NCI-H1436 treated with DMSO at 0.1 percent for 48 hours (cell line): ENCODE measurements around the gene FGF7.
"Not testable (repeated sequence)": the region's sequence is repeated elsewhere in the genome, so short reads cannot be mapped to it uniquely, and the experiment has no call there.

Experiments used
- DNase-seq: peaks from one replicate; lab custom pipeline; 2025; lab: John Stamatoyannopoulos, UW

Gene FGF7

DNA sequence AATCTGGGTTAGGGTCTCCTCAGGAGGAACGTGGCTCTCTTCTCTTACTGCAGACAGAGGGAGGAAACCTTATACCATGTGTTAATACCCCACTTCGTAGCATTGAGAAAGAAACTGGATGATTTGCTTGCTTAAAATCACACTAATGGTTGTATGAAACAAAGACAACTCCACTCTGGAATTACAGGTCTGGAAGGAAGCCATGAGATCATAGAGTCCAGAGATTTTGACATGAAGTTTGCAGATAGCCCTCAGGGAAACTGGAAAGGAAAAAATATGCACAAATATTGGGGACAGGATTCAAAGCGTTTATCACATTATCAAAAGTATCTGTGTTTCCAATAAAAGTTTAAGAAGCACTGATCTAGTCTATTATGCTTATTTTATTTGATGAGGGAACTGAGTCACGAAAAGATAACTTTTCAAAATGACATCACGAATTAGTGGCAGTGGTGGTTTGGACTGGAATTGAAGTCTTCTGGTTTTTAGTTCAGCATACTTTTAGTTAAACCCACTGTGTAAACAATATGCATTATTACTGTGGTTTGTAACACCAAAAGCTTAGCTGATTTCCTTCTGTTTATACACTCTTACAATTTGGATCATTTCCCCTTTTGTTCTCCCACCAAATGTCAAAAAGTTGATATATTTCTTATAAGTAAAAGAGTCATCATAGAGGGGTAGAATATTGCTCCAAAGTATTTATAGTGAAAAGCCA, 16.8 kb downstream of the FGF7 start:
- DNase-seq = no peak

DNA sequence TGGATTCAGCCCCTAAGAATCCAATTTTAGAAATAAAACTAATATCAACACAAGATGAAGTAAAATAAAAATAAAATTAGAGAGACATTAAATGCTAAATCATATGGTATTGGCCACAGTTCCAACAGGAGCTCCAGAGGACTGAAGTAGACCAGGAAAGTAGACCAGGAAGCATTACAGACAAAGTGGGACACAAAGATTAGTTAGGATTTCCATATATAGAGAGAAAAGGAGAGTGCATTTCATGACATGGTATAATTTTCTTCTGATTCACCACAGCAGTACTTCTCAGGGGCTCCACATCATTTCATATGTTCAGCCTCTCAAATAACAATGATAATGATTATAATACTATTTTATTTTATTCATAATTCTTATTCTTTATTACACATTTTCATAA, 18.3 kb downstream of the FGF7 start:
- no peak for DNase-seq

DNA sequence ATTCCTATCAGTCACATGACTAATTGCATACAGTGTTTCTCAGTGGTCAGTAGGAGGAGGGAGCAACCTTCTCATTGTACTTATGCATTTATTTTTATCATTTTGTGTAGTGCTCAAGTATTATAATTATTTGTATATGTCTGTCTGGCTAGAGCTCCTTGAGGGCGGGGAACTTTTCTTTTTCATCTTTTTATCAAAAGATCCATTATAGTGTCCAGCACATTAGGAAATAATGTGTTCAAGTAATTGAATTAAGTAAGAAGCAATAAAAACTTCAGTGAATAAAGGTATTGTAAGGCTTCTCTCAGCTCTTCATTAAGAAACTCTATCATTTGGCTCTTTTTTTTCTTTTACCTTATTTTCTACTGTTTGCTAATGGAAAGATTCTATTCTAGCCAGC, 18.8 kb downstream of the FGF7 start:
- no peak for DNase-seq

DNA sequence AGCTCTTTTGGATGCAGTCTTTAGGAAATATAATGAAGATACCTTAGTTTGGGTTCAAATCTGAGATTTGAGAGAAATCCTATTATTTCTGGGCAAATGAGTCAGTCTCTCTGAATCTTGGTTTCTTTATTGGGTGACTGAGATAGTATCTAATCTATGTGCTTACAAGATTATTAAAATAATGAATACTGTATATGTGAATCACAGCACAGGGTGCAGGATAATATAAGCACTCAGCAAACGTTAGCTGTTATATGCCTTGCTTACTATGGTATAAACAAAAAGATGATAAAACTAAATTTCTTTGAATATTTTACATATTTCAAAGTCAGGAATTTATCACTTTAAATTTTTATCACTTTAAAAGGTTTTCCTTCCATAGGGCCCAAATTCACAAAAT, 29.6 kb downstream of the FGF7 start:
- DNase-seq = no peak

GRCh38 chr15:49456166-49456565, 33.1 kb downstream of the FGF7 start:
- DNase-seq = no peak

- DNase-seq = no peak
These were observed 35.1 kb downstream of the FGF7 start for GRCh38 chr15:49458145-49458544.

GRCh38 chr15:49460411-49460941, 37.4 kb downstream of the FGF7 start:
- DNase-seq = no peak

- DNase-seq = no peak
These were observed 39.3 kb downstream of the FGF7 start for GRCh38 chr15:49462232-49462844.

GRCh38 chr15:49464522-49464921, 41.5 kb downstream of the FGF7 start:
- DNase-seq = no peak

GRCh38 chr15:49466119-49466518, 43.1 kb downstream of the FGF7 start:
- no peak for DNase-seq

GRCh38 chr15:49467746-49468480, 44.9 kb downstream of the FGF7 start:
- no peak for DNase-seq

- DNase-seq = no peak
These were observed 45.4 kb downstream of the FGF7 start for GRCh38 chr15:49468481-49468839.

GRCh38 chr15:49471248-49471647, 48.2 kb downstream of the FGF7 start:
- not testable (repeated sequence) for DNase-seq

DNA sequence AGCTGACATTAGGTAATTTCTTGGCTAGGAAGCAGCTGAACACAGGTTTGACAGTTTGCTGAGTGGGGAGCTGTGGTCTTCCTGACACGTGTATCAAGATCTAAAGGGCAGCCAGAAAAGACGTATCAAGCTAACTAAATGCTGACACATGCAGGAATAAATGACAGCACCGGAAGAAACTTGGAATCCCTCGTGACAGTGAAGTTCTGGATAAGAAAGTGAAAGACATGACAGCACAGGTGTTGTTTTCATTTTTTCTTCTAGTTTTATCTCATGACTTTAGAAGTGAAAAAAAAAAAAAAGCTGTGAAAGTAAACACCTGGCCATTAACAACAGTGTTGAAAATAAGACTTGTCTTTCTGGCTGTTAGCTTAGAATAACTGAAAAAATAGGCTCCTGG, 48.7 kb downstream of the FGF7 start:
- no peak for DNase-seq

DNA sequence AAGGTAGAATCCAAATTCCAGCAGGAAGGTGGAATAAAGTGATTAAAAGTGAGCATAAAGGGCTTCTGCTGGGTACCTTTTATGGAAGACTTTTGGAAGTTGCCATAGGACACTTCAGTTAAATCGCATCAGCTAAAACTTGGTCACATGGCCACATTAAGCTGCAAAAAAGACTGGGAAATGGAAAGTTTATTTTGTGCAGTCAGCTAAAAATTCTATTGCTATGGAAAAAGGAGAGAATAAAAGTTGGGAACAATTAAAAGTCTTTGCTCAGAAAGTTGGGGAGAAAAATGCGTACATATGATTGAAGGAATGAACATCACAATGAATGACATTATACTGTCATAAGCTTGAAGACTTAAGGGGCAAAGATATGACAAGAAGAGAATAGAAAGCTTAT, 49.3 kb downstream of the FGF7 start:
- no peak for DNase-seq

DNA sequence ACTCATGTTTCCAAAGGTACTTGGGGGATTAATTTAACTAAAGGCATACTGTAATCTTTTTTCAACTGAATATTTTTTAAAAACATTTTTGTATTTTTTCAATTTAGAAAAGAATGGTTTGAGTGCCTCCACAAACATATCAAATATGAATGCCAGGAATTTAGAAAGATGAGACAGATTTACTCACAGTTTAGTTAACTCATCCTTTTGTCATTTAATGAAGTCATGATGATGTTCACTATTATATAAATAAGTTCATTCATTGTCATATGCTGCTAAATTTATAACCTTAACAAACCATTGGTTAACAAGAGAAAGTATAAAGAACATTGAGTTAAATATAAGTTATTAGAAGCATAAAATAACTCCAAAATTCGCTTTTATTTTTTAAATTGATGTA, 50.0 kb downstream of the FGF7 start:
- DNase-seq = no peak

- DNase-seq = not testable (repeated sequence)
These were observed 55.0 kb downstream of the FGF7 start for GRCh38 chr15:49478021-49478420.

GRCh38 chr15:49478982-49479381, 55.9 kb downstream of the FGF7 start:
- DNase-seq = not testable (repeated sequence)

DNA sequence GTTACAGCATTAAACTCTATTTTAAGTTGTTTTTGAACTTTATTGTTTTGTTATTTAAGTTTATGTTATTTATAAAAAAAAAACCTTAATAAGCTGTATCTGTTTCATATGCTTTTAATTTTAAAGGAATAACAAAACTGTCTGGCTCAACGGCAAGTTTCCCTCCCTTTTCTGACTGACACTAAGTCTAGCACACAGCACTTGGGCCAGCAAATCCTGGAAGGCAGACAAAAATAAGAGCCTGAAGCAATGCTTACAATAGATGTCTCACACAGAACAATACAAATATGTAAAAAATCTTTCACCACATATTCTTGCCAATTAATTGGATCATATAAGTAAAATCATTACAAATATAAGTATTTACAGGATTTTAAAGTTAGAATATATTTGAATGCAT, 62.4 kb downstream of the FGF7 start:
- DNase-seq = not testable (repeated sequence)

- no peak for DNase-seq
These were observed 67.9 kb downstream of the FGF7 start for GRCh38 chr15:49490966-49491365.

GRCh38 chr15:49492151-49492550, 69.1 kb downstream of the FGF7 start:
- no peak for DNase-seq

DNA sequence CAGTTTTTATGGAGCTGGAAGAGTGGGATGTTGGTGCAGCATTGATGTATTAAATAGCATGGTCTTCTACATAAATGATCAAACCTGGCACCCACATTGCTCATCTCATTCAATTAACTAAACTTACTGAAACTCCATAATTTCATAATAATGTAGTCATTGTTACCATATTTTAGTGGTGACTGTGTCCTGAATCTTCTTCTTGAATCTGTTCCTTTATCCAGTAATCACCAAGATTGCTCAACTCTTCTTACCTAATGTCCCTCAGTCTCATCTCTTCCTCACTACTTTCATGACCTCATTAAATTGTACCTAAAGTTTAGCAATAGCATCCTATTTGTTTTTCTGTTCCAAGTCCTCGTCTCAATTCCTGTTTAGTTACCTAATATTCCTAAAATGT, 69.8 kb downstream of the FGF7 start:
- no peak for DNase-seq

DNA sequence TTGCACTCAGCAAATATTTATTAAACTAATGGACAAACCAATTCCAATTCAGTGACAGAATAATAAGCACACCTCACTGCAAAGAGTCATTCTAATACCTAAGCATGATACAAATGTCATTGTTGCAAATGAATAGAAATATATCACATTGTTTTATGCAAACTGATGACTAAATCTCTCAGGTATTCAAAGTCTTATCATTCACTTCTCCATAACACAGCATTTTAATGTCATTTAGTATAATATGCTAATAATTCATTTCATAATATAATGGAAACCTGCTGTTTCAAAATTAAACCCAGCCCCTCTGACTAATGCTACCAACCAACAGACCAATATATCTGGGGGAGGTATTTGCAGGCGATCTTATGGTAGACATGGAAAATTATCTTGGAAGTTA, 71.8 kb downstream of the FGF7 start:
- no peak for DNase-seq
